A549 (cell line): ENCODE data around the gene LYPD6. TPM values are rescaled to one million over a fixed set of nuclear protein-coding genes. Genes with fewer than 3 reads are reported as not detected.
A peak's percentile ranks its signal among the peaks of the same experiment; 100 is the strongest.

Source experiments
- ATAC-seq, 2 experiments: fragments of 200-7000 bp in 1 of 2; fragments of >200 bp in 1 of 2; cut with Nextera tagmentation in 1 of 2; cut with Tn5 transposase in 1 of 2; 3 replicates each; pipeline versions ENCODE4 v1.8.0 to v1.9.1; 2018 to 2020; ENCODE audit warnings: mild to moderate bottlenecking in 1 of 2, moderate library complexity in 1 of 2
- CTCF ChIA-PET: fragments of 300-600 bp; sonication (Branson Sonifier 250); formaldehyde crosslinking; extraction: SDS; loops from one replicate; lab custom pipeline; 2021; ENCODE audit warnings: antibody characterized with exemption, inconsistent platforms; lab: Yijun Ruan, JAX
- POLR2A ChIA-PET: fragments of 350-600 bp; formaldehyde crosslinking; extraction: SDS; loops from one replicate; lab custom pipeline; 2021; ENCODE audit warnings: antibody characterized with exemption, inconsistent platforms; lab: Yijun Ruan, JAX
- DNase-seq, 2 experiments: peaks; one replicate each; pipeline versions ENCODE4 v3.0.0 to v3.0.0-alpha.2; 2011 to 2016; ENCODE audit warnings: low read depth in 1 of 2, low spot score in 1 of 2
- FAIRE-seq: peaks from 2 replicates; lab custom pipeline; 2011; peaks lifted over from hg19 to GRCh38; lab: Jason Lieb, UNC
- H3K27ac ChIP-seq, 2 experiments: fragments of >200 bp; sonication (Bioruptor Twin); formaldehyde crosslinking; 3 replicates each; pipeline ENCODE4 v1.5.1; 2016 to 2017
- H3K4me1 ChIP-seq: fragments of >200 bp; sonication (Bioruptor Twin); formaldehyde crosslinking; 3 replicates; pipeline ENCODE4 v1.6.1; 2016
- H3K4me2 ChIP-seq: fragments of >200 bp; sonication (Bioruptor Twin); formaldehyde crosslinking; 3 replicates; pipeline ENCODE4 v1.6.1; 2016
- H3K4me3 ChIP-seq: fragments of >200 bp; sonication (Bioruptor Twin); formaldehyde crosslinking; 3 replicates; pipeline ENCODE4 v1.5.1; 2016
- H3K9me3 ChIP-seq: fragments of >200 bp; sonication (Bioruptor Twin); formaldehyde crosslinking; 3 replicates; pipeline ENCODE4 v1.6.1; 2016
- ATOH8 ChIP-seq: fragments of 250-450 bp; sonication (Bioruptor Pico); IDR thresholded peaks from 2 replicates; pipeline ENCODE4 v1.5.0; 2020; ENCODE audit warnings: low read depth, mild to moderate bottlenecking, moderate library complexity
- CBX2 ChIP-seq: fragments of 200-600 bp; sonication (generic); IDR thresholded peaks from 2 replicates; pipeline ENCODE4 v1.6.1; 2016; ENCODE audit warnings: low read depth, mild to moderate bottlenecking, borderline replicate concordance
- CBX8 ChIP-seq: fragments of 200-600 bp; sonication (generic); IDR thresholded peaks from 2 replicates; pipeline ENCODE4 v1.6.1; 2016
- EHF ChIP-seq: fragments of 250-450 bp; sonication (Bioruptor Pico); IDR thresholded peaks from 2 replicates; pipeline ENCODE4 v1.5.0; 2020; ENCODE audit warnings: mild to moderate bottlenecking
- EHMT2 ChIP-seq: fragments of 200-600 bp; sonication (generic); IDR thresholded peaks from 2 replicates; pipeline ENCODE4 v1.6.1; 2016; ENCODE audit warnings: antibody characterized with exemption, low read depth, mild to moderate bottlenecking, moderate library complexity
- ELK1 ChIP-seq: fragments of 150-350 bp; IDR thresholded peaks from 2 replicates; pipeline ENCODE4 v1.6.1; 2014; ENCODE audit warnings: low read depth, mild to moderate bottlenecking, low read length
- EP300 ChIP-seq, 2 experiments: fragments of >200 bp; sonication (Bioruptor Twin); formaldehyde crosslinking; IDR thresholded peaks; 2 replicates in 1 of 2; 3 replicates in 1 of 2; pipeline ENCODE4 v1.6.1; 2016 to 2017
- FOSB ChIP-seq: fragments of 250-450 bp; sonication (Bioruptor Pico); IDR thresholded peaks from 2 replicates; pipeline ENCODE4 v1.5.0; 2020; ENCODE audit warnings: mild to moderate bottlenecking, moderate library complexity
- GATA3 ChIP-seq: IDR thresholded peaks from 2 replicates; pipeline ENCODE4 v1.6.1; 2012; ENCODE audit warnings: borderline replicate concordance
- HEYL ChIP-seq: fragments of 250-450 bp; sonication (Bioruptor Pico); IDR thresholded peaks from 2 replicates; pipeline ENCODE4 v1.8.0; 2021; ENCODE audit warnings: mild to moderate bottlenecking, moderate library complexity
- JUN ChIP-seq, 2 experiments: fragments of >200 bp; sonication (Bioruptor Twin); formaldehyde crosslinking; IDR thresholded peaks; 2 replicates in 1 of 2; 3 replicates in 1 of 2; pipeline ENCODE4 v1.6.1; 2016 to 2017
- JUNB ChIP-seq: fragments of >200 bp; sonication (Bioruptor Twin); formaldehyde crosslinking; IDR thresholded peaks from 2 replicates; pipeline ENCODE4 v1.6.1; 2016
- KDM1A ChIP-seq: fragments of 200-600 bp; sonication (generic); IDR thresholded peaks from 2 replicates; pipeline ENCODE4 v1.6.1; 2016; ENCODE audit warnings: low read depth, mild to moderate bottlenecking
- MAZ ChIP-seq: fragments of 150-350 bp; IDR thresholded peaks from 2 replicates; pipeline ENCODE4 v1.6.1; 2014; ENCODE audit warnings: antibody characterized with exemption, low read depth, low read length, borderline replicate concordance
- NR3C1 ChIP-seq: fragments of >200 bp; sonication (Bioruptor Twin); formaldehyde crosslinking; IDR thresholded peaks from 3 replicates; pipeline ENCODE4 v1.6.1; 2017
- PHF8 ChIP-seq: fragments of 200-600 bp; sonication (generic); IDR thresholded peaks from 2 replicates; pipeline ENCODE4 v1.6.1; 2016; ENCODE audit warnings: low read depth, mild to moderate bottlenecking, antibody characterized with exemption, moderate library complexity, borderline replicate concordance
- RFX5 ChIP-seq: fragments of 450-650 bp; IDR thresholded peaks from 2 replicates; pipeline ENCODE4 v1.7.1; 2014; ENCODE audit warnings: antibody characterized with exemption, mild to moderate bottlenecking, moderate library complexity
- RNF2 ChIP-seq: fragments of 200-600 bp; sonication (generic); IDR thresholded peaks from 2 replicates; pipeline ENCODE4 v1.6.1; 2016; ENCODE audit warnings: low read depth, mild to moderate bottlenecking, antibody characterized with exemption, moderate library complexity, borderline replicate concordance
- TFCP2L1 ChIP-seq: fragments of 250-450 bp; sonication (Bioruptor Pico); IDR thresholded peaks from 2 replicates; pipeline ENCODE4 v1.5.0; 2021; ENCODE audit warnings: mild to moderate bottlenecking
- TP53 ChIP-seq: fragments of 250-450 bp; sonication (Bioruptor Pico); IDR thresholded peaks from 2 replicates; pipeline ENCODE4 v1.5.0; 2021; ENCODE audit warnings: mild to moderate bottlenecking, moderate library complexity
- ZNF302 ChIP-seq: fragments of 250-450 bp; sonication (Bioruptor Pico); IDR thresholded peaks from 2 replicates; pipeline ENCODE4 v1.9.0; 2021; ENCODE audit warnings: inconsistent platforms, mild to moderate bottlenecking, moderate library complexity
- WGBS: methylation state at CpG from one replicate; pipeline ENCODE4 v1.1.6; 2017; ENCODE audit errors: missing lambda C conversion rate; 5-methylcytosine and 5-hydroxymethylcytosine counted together
- polyA plus RNA-seq, 4 experiments: library from polyadenylated mRNA; depleted of rRNA in 3 of 4; stranded (reverse); fragments of >200 nt; fragmentation: RNase III in 1 of 4; extraction: RNeasy Plus Mini Kit Qiagen cat#74134 plus additional on column Dnase treatment in 1 of 4; gene quantifications; 2 replicates in 3 of 4; 3 replicates in 1 of 4; pipeline ENCODE4 v1.2.3, GENCODE V29; 2011 to 2017
- TF ChIP-seq, protein P1 (sequence below): IDR thresholded peaks from 2 replicates; pipeline ENCODE4 v1.6.1; 2012; ENCODE audit warnings: low read depth, borderline replicate concordance
- TF ChIP-seq, protein P2 (sequence below): IDR thresholded peaks from 2 replicates; pipeline ENCODE4 v1.6.1; 2012

Gene LYPD6
- polyA plus RNA-seq, 2 of the 4 experiments (the other 2 are of a cell fraction): 0.08 to 0.09 TPM

DNA sequence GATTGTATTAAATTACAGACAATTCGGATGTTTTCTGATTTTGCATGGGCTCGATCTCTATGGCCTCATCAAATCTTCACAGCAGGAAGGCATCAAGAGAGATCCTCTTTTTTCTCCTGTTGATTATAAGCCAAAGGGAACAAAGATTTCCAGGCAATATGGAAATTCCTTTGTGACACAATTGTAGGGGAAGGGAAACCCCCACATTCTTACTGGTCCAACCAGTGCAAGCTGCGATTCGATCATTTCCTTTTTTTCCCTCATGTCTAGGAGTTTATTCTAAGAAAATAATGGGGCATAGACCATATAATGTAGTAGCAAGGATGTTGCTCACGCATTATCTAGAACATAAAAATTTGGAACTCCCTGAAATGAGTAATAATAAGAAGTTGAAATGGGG is 87.7 kb downstream of the LYPD6 start:
- H3K4me2 ChIP-seq: no peak overlapping the region
- ChIA-PET POLR2A (no interaction called here), CTCF (no interaction called here)
- H3K4me3 ChIP-seq: no peak overlapping the region
- no peak for FAIRE-seq
- no peaks in the 10 kb centered on the region for H3K9me3 ChIP-seq
- no peak overlapping the region for H3K27ac ChIP-seq
- H3K4me1 ChIP-seq: peaks cover 10% of the 10 kb centered on the region; the same call in 2 of the 3 replicates
- DNase-seq: no peak
- no peak for TF ChIP-seq RNF2
- no peak for TF ChIP-seq EP300 (IDR thresholded peaks at IDR 0.05)
- TF ChIP-seq, all 56 proteins: peak for 0
- 55% methylated on average over 5 of the region's 5 CpGs for WGBS
- no peak for ATAC-seq

GRCh38 chr2:149420053-149420963 is 89.9 kb downstream of the LYPD6 start:
- 56% methylated on average over 13 of the region's 13 CpGs for WGBS
- Histone ChIP-seq H3K27ac (no peak overlapping the region), H3K4me1 (peaks cover 10% of the 10 kb centered on the region; the same call in 2 of the 3 replicates), H3K4me3 (no peak overlapping the region), H3K4me2 (no peak overlapping the region), H3K9me3 (no peaks in the 10 kb centered on the region)
- ChIA-PET POLR2A (no interaction called here), CTCF (no interaction called here)
- no peak for ATAC-seq
- FAIRE-seq: no peak
- DNase-seq: no peak
- TF ChIP-seq CBX2: no peak
- no peak for TF ChIP-seq RFX5

GRCh38 chr2:149421791-149422190 is 91.4 kb downstream of the LYPD6 start:
- 37% methylated on average over 4 of the region's 4 CpGs for WGBS

DNA sequence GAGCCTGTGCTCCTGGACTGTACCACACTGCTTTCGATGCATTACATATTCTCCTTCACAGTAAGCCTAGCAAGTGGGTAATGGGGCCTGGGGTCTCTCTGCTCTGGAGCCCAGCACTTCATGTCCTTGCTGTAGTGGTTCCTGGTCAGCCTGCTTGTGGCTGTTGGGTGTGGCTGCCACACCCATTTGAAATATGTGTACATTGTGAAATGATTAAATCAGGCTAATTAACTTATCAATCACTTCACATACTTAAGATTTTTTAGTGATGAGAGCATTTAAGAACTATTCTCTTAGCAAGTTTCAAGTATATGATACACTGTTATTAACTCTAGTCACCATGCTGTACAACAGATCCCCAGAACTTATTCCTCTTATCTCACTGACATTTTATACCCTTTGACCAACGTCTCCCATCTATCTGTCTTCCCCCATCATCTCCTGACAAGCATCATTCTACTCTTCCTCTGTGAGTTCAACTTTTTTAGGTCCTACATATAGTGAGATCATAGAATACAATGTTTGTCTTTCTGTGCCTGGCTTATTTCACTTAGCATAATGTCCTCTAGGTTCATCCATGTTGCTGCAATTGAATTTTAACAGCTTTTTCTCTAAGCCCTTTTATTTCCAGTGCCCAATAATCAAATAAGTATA is 92.1 kb downstream of the LYPD6 start:
- WGBS: 10% methylated on average over 2 of the region's 2 CpGs
- no peak overlapping the region for H3K27ac ChIP-seq
- peaks cover 10% of the 10 kb centered on the region; the same call in 2 of the 3 replicates for H3K4me1 ChIP-seq

More at GRCh38 chr2:149421791-149422190, 91.4 kb downstream of the LYPD6 start:
- no peaks in the 10 kb centered on the region for H3K9me3 ChIP-seq
- DNase-seq: no peak
- TF ChIP-seq ELK1 (no peak), MAZ (no peak), FOSB (CRISPR knock-in tag) (no peak), ATOH8 (CRISPR knock-in tag) (no peak), TP53 (no peak), KDM1A (no peak)
- TF ChIP-seq, protein P1, sequence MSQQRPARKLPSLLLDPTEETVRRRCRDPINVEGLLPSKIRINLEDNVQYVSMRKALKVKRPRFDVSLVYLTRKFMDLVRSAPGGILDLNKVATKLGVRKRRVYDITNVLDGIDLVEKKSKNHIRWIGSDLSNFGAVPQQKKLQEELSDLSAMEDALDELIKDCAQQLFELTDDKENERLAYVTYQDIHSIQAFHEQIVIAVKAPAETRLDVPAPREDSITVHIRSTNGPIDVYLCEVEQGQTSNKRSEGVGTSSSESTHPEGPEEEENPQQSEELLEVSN: no peak
- H3K4me2 ChIP-seq: no peak overlapping the region
- ChIA-PET CTCF (no interaction called here), POLR2A (no interaction called here)
- no peak for ATAC-seq
- peaks cover 10% of the 10 kb centered on the region; the same call in 2 of the 3 replicates for H3K4me1 ChIP-seq
- H3K4me3 ChIP-seq: no peak overlapping the region
- FAIRE-seq: no peak
- no peak overlapping the region for H3K27ac ChIP-seq

More for the DNA sequence above, 92.1 kb downstream of the LYPD6 start:
- TF ChIP-seq, protein P2, sequence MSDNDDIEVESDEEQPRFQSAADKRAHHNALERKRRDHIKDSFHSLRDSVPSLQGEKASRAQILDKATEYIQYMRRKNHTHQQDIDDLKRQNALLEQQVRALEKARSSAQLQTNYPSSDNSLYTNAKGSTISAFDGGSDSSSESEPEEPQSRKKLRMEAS: no peak
- TF ChIP-seq CBX8 (no peak), EHF (no peak), GATA3 (no peak), NR3C1 (no peak), PHF8 (no peak), TFCP2L1 (no peak), JUNB (no peak), JUN (IDR thresholded peaks at IDR 0.05) (no peak), ZNF302 (CRISPR knock-in tag) (no peak), EHMT2 (no peak), MAZ (no peak), FOSB (CRISPR knock-in tag) (no peak), HEYL (CRISPR knock-in tag) (no peak), KDM1A (no peak)
- ATAC-seq (peak in 1 of 2 experiments; percentile 38; a peak in 1 of 6 replicates), FAIRE-seq (no peak), DNase-seq (peak in 1 of 2 experiments; percentile 21)
- ChIA-PET CTCF (no interaction called here), POLR2A (no interaction called here)
- Histone ChIP-seq H3K4me2 (peak overlapping the region; percentile 16; the same call in 1 of the 3 replicates), H3K4me3 (no peak overlapping the region), H3K9me3 (no peaks in the 10 kb centered on the region)
